NCI-H1694 treated with DMSO at 0.1 percent for 48 hours (cell line): ENCODE data around the gene USP13.

Experiments used
- DNase-seq: peaks from one replicate; lab custom pipeline; 2025; lab: John Stamatoyannopoulos, UW

The USP13 gene

GRCh38 chr3:179796421-179796820 lies 143.6 kb downstream of the USP13 start:
- no peak for DNase-seq

DNA sequence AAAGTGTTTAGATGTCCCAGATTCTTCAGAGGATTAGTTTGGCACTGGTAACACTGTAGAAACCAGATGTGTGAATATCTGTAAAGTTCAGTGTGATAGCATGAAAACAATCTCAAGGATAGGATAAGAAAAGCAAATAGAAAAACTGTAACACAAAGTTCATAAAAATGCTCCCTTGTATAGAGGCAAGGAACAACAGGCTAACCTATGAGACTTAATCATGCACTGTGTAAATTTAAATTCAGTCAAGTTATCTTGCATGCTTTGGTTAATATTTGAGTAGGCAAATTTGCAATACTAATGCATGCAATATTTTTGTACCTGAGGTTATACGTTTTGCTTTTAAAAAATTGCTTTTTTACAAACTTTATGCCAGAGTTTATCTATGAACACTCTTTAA lies 144.4 kb downstream of the USP13 start:
- no peak for DNase-seq

DNA sequence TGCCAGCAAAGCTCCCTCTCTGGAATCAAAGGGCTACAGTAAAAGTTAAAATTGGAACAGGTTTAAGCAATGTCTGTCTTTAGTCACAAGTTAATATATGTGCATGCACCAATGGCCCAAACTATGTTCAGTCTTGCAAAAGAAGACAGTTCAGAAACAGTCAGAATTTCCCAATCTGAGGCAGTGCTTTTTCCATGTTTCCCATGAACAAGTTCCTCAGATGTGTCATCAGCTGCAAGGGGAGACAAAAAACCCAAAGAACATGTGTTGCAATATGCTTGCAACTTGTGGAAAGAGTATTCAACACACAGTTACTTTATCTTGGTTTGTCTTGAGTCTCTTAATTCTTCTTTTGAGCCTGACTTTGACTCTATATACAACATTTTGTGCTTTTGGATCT lies 148.4 kb downstream of the USP13 start:
- no peak for DNase-seq

DNA sequence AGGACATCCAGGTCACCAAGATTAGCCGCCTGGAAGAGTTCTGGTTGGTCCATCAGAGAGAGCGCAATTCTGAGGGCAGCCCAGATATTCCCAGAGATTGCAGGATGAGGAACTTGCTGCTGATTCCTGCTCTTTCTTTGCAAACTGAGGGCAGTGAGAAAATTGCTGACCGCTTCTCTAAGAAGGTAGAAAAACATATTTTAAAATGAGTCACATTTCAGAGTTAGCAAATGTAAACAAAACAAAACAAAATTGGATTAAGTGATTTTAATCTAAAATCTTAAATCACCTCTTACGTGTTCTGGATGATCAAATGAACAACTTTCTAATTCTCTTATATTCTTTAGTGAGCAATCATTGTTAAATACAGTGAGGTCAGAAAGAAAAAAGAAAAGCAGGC lies 149.0 kb downstream of the USP13 start:
- no peak for DNase-seq

GRCh38 chr3:179806177-179806576 lies 153.3 kb downstream of the USP13 start:
- DNase-seq: no peak

DNA sequence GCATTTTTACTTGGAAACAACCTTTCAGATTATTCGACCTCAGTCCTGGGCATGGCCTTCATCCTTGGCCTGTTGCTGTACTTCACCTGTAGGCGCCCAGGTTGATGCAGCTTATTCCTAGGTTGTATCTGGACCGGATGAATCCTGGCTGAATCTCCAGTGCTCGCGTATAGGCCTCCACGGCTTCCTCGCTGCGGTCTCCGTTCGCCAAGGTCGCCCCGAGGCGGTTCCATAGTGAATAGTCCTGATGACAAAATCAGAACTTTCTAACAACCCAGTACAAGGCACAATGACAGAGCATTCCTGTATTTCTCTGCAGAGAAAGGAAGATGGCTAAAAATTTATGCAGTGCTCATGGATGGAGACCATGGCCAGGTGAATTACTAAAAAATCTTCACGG lies 154.7 kb downstream of the USP13 start:
- DNase-seq: no peak

GRCh38 chr3:179809639-179810038 lies 156.8 kb downstream of the USP13 start:
- no peak for DNase-seq

- DNase-seq: peak; percentile 59
Observed at GRCh38 chr3:179811321-179812095, 158.7 kb downstream of the USP13 start.

DNA sequence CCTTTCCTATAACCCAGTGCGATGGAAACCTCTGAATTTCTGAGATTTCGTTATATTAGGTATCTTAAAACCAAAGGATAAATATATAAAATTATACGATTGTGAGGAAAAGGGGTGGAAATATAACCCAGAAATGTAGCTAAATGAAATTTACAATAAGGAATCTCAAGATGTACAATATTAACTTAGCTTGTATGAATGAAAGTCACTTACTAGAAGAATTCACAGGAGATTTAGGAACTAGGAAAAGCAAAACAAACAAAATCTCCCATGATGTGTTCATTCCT lies 159.2 kb downstream of the USP13 start:
- DNase-seq: no peak

- no peak for DNase-seq
Observed at GRCh38 chr3:179819379-179819778, 166.5 kb downstream of the USP13 start.

- no peak for DNase-seq
Observed at GRCh38 chr3:179822296-179822695, 169.5 kb downstream of the USP13 start.

DNA sequence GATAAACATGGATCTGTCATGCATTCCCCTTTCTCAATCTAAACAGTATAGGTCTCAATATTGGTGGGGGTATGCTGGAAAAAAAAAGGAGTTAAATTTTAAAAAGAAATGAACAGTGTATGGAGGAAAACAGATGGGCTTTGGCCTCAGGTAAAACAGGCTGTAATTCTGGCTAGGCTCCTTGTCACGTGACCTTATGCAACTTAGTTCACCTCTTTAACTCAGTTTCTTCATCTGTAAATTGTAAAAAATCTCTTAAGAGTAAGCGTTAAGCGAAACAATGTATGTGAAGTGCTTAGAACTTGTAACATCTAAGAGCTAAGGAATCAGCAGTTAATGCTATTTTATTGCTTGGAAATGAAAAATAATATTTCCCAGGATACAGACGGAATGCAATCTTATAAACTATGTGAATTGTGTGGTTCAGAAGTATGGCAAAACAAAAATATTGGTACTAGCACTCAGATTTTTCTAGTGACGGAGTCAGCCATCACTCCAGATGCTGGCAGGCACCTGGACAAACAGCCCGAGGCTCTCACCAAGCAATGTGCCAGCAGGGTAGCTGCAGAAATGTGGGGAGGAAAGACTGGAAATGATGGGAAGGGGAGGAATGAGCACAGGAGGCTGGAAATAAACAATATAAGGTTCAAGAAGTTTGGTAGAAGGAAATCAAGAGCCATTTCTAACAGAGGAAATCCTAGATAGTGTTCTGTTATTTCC lies 172.8 kb downstream of the USP13 start:
- DNase-seq: no peak

DNA sequence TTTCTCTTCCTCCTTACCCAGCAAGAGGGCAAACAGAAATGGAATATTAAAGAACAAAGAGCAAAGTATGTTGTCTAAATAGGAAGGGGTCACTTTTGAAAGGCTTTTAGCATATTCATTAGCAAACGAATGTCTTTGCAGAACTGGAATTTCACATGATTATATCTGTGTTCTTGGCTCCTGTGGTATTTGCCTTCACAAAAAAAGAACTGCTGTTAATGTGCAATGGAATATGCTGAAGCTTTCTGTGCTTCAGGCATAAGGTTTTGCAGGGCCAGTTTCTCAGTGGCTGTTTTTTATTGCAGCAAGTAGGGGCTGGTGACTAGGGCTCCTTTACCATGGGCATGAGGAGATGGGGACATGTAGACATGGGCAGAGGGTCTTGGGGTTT lies 173.4 kb downstream of the USP13 start:
- DNase-seq: no peak

GRCh38 chr3:179828738-179829137 lies 175.9 kb downstream of the USP13 start:
- no peak for DNase-seq

DNA sequence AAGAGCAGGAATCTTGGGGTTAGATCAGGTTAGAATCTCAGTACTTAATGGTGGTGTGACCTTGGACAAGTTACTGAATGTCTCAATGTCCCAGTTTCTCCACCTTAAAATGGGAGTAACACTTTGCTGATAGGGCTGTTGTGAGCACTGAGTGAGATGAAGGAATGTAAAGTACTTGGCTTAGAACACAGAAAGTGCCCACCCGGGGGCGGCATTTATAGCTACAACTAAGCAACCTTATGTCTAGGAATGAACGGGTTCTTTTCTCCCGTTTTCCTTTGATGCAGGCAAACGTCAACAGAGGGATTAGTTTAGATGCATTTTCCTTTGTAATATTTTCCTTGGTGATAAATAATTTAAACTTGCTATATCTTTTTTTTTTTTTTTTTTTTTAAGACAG lies 176.6 kb downstream of the USP13 start:
- no peak for DNase-seq

- no peak for DNase-seq
Observed at GRCh38 chr3:179832333-179832854, 179.6 kb downstream of the USP13 start.

- no peak for DNase-seq
Observed at GRCh38 chr3:179833294-179833693, 180.5 kb downstream of the USP13 start.

- no peak for DNase-seq
Observed at GRCh38 chr3:179837374-179837773, 184.5 kb downstream of the USP13 start.
